MCF 10A (cell line): ENCODE measurements around the gene OR10A3. TPM values are rescaled to one million over a fixed set of nuclear protein-coding genes. Genes with fewer than 3 reads are reported as not detected.

Source experiments
- BruUV-seq: library from RNA; stranded (reverse); fragments of 400-500 nt; replicated peaks from 2 replicates; lab custom pipeline; 2021; lab: Mats Ljungman, UMichigan
- CTCF ChIA-PET: fragments of 300-600 bp; sonication (Branson Sonifier 250); formaldehyde crosslinking; extraction: SDS; loops from one replicate; lab custom pipeline; 2021; ENCODE audit warnings: antibody characterized with exemption, inconsistent platforms; lab: Yijun Ruan, JAX
- POLR2A ChIA-PET: fragments of 300-600, 350-650 bp; sonication (Branson Sonifier 250); formaldehyde crosslinking; extraction: SDS; loops from one replicate; lab custom pipeline; 2020; ENCODE audit warnings: antibody characterized with exemption, inconsistent platforms; lab: Yijun Ruan, JAX
- DNase-seq: peaks from one replicate; pipeline ENCODE4 v3.0.0-alpha.2; 2018; ENCODE audit not compliant: unreplicated experiment
- H3K27ac Mint-ChIP-seq: one replicate; pipeline ENCODE4 v1.8.0; 2022; ENCODE audit warnings: mild to moderate bottlenecking, low read depth, mixed read lengths; ENCODE audit not compliant: unreplicated experiment
- H3K27me3 Mint-ChIP-seq: one replicate; pipeline ENCODE4 v1.8.0; 2022; ENCODE audit warnings: mixed read lengths; ENCODE audit not compliant: insufficient read depth, unreplicated experiment
- H3K36me3 Mint-ChIP-seq: one replicate; pipeline ENCODE4 v1.8.0; 2022; ENCODE audit warnings: mild to moderate bottlenecking, moderate library complexity, mixed read lengths; ENCODE audit not compliant: insufficient read depth, unreplicated experiment
- H3K4me1 Mint-ChIP-seq: one replicate; pipeline ENCODE4 v1.8.0; 2022; ENCODE audit warnings: mixed read lengths; ENCODE audit not compliant: insufficient read depth, unreplicated experiment
- H3K4me3 Mint-ChIP-seq: one replicate; pipeline ENCODE4 v1.8.0; 2022; ENCODE audit warnings: mild to moderate bottlenecking, moderate library complexity, mixed read lengths; ENCODE audit not compliant: unreplicated experiment
- H3K9me3 Mint-ChIP-seq: one replicate; pipeline ENCODE4 v1.8.0; 2022; ENCODE audit warnings: mixed read lengths; ENCODE audit not compliant: unreplicated experiment
- CTCF ChIP-seq: fragments of 200-600 bp; IDR thresholded peaks from one replicate; pipeline ENCODE4 v1.8.0; 2022; ENCODE audit warnings: antibody characterized with exemption, mild to moderate bottlenecking; ENCODE audit not compliant: unreplicated experiment
- intact Hi-C: fragments of 100-400 bp; cut with micrococcal nuclease; formaldehyde crosslinking; loops from 2 replicates; pipeline ENCODE4 v1.14.1; 2022
- total RNA-seq: library from RNA; stranded (reverse); gene quantifications from 2 replicates; pipeline ENCODE4 v1.2.3, GENCODE V29; 2022

OR10A3 gene
- total RNA-seq, 1 experiment from 2014 or later = not detected

GRCh38 chr11:7964261-7964660 lies 22.8 kb upstream of the OR10A3 start:
- peak overlapping the region; percentile 50 for H3K27ac Mint-ChIP-seq
- no peaks in the 10 kb centered on the region for H3K27me3 Mint-ChIP-seq
- TF ChIP-seq CTCF = no peak
- no peak for DNase-seq
- BruUV-seq = no TSS peak
- H3K36me3 Mint-ChIP-seq = no peaks in the 10 kb centered on the region
- ChIA-PET CTCF (interaction anchor here (0.6 to 1.4 kb wide), 5 partner anchors 11 to 275 kb away, joined by 3 to 9 read pairs (median 4); partner anchors contain the start of gene EIF3F), POLR2A (interaction anchor here (0.7 kb wide), 2 partner anchors 70 to 71 kb away, joined by 3 read pairs; no protein-coding TSS in a partner anchor)
- peaks cover 27% of the 10 kb centered on the region for H3K4me1 Mint-ChIP-seq
- intact Hi-C loops = no loop called here
- H3K4me3 Mint-ChIP-seq = no peak overlapping the region
- H3K9me3 Mint-ChIP-seq = no peaks in the 10 kb centered on the region

DNA sequence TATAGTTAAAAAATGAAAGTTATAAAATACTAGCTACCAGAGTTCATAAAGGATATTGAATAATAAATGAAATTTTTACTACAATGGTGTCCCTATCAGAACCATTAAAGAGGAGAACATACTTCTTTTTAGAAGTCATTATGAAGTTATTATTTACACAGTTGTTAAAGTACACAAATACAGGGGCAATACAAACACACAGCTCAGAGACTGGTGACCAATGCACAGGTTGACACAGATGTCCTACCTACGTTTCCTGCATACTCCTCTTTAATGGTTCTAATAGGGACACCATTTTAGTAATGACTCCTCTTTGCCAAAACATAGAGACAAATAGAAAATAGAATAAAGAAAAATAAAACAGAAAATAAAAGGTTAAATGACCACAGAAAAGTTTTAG lies 13.7 kb upstream of the OR10A3 start:
- Mint-ChIP-seq H3K27me3 (no peaks in the 10 kb centered on the region), H3K36me3 (no peaks in the 10 kb centered on the region), H3K27ac (no peak overlapping the region), H3K4me1 (no peaks in the 10 kb centered on the region), H3K9me3 (no peaks in the 10 kb centered on the region), H3K4me3 (no peak overlapping the region)
- intact Hi-C loops = no loop called here
- POLR2A ChIA-PET = no interaction called here
- no peak for DNase-seq
- BruUV-seq = no TSS peak
- CTCF ChIA-PET = interaction anchor here (0.6 kb wide), 1 partner anchor 551 kb away, joined by 7 read pairs; no protein-coding TSS in a partner anchor
- no peak for TF ChIP-seq CTCF

- no peaks in the 10 kb centered on the region for H3K27me3 Mint-ChIP-seq
- H3K9me3 Mint-ChIP-seq = no peaks in the 10 kb centered on the region
- no peaks in the 10 kb centered on the region for H3K36me3 Mint-ChIP-seq
- H3K27ac Mint-ChIP-seq = no peak overlapping the region
- CTCF ChIA-PET = interaction anchor here (0.6 to 2.0 kb wide), 5 partner anchors 10 to 56 kb away, joined by 3 to 9 read pairs (median 4); partner anchors contain the start of gene EIF3F
- no peak for TF ChIP-seq CTCF
- POLR2A ChIA-PET = no interaction called here
- H3K4me1 Mint-ChIP-seq = no peaks in the 10 kb centered on the region
- no TSS peak for BruUV-seq
- no peak for DNase-seq
- H3K4me3 Mint-ChIP-seq = no peak overlapping the region
- intact Hi-C loops = no loop called here
Observed at GRCh38 chr11:7949934-7950333, 8.4 kb upstream of the OR10A3 start.

GRCh38 chr11:7944123-7944522 lies 2.6 kb upstream of the OR10A3 start:
- CTCF ChIA-PET = interaction anchor here (0.9 to 2.0 kb wide), 2 partner anchors 43 to 51 kb away, joined by 3 to 8 read pairs; partner anchors contain the start of gene EIF3F
- BruUV-seq = no TSS peak
- Mint-ChIP-seq H3K4me3 (no peak overlapping the region), H3K9me3 (no peaks in the 10 kb centered on the region), H3K4me1 (no peaks in the 10 kb centered on the region), H3K27me3 (no peaks in the 10 kb centered on the region), H3K36me3 (peaks cover 3% of the 10 kb centered on the region), H3K27ac (no peak overlapping the region)
- POLR2A ChIA-PET = no interaction called here
- TF ChIP-seq CTCF = no peak
- no peak for DNase-seq
- intact Hi-C loops = no loop called here
